Mucosa of descending colon (tissue), 3 donors: ENCODE data around the gene DUSP14. TPM values are rescaled to one million over a fixed set of nuclear protein-coding genes. Genes with fewer than 3 reads are reported as not detected.

Source experiments
- ATAC-seq: fragments of 200-7000 bp; cut with Tn5 transposase; one replicate; pipeline ENCODE4 v1.9.1; 2020; ENCODE audit warnings: mild to moderate bottlenecking, moderate library complexity
- DNase-seq, 3 donors: peaks; one replicate each; pipeline ENCODE4 v3.0.0-alpha.2; 2020
- H3K36me3 ChIP-seq: fragments of 200-600 bp; one replicate; pipeline ENCODE4 v1.8.0; 2021; ENCODE audit warnings: low read depth, mild to moderate bottlenecking
- H3K4me1 ChIP-seq: fragments of 200-600 bp; one replicate; pipeline ENCODE4 v1.8.0; 2021; ENCODE audit warnings: low read depth, mild to moderate bottlenecking
- H3K4me3 ChIP-seq: fragments of 200-600 bp; one replicate; pipeline ENCODE4 v1.8.0; 2021; ENCODE audit warnings: mild to moderate bottlenecking
- H3K9me3 ChIP-seq: fragments of 200-600 bp; one replicate; pipeline ENCODE4 v1.8.0; 2021; ENCODE audit warnings: mild to moderate bottlenecking
- CTCF ChIP-seq: fragments of 200-600 bp; IDR thresholded peaks from one replicate; pipeline ENCODE4 v1.8.0; 2022; ENCODE audit warnings: antibody characterized with exemption, mild to moderate bottlenecking
- intact Hi-C, 2 donors: fragments of 100-400 bp; cut with DNase I in 1 of 2; cut with micrococcal nuclease in 1 of 2; formaldehyde crosslinking; loops; one replicate each; pipeline versions ENCODE4 v1.11.0 to v1.11.1; 2022; cut with DNase I, micrococcal nuclease
- total RNA-seq, 3 donors: library from RNA; stranded (reverse); fragmentation: NEBNext Ultra II Directional in 2 of 3; extraction: Animal tissue kit (Norgen Biotek cat#: 25700) in 2 of 3; gene quantifications; one replicate each; pipeline versions ENCODE4 v1.2.1 to v1.2.4, GENCODE V29; 2021 to 2023
- donor health status: DM: no; HTN: no; CAD: no; lungs with moderate emphysema.
- donor health status: DM: no; HTN: no; CAD: no.
- donor health status: DM: no; HTN: yes; CAD: no.

The DUSP14 gene
- total RNA-seq, 3 donors from 2014 or later, result 0.81 to 8.2 (median 1.8) TPM

DNA sequence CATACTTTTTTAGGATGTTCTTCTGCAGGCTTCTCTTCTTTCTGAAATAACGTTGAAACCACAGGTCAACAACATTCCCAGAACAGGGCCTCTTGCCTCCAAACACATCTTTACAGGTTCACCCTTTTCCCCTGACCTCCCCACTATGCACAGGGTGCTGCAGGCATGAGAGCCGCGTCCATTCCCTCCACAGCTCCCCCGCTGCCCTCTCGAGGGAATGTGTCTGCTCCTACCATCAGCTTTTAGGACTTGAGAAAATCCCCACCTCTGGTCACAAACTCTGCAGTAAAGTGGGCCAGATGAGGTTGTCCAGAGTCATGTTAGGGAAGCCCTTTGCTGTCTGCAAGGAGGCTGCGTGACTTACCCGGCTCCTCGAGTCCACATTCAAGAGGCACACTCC is 30.5 kb downstream of the DUSP14 start:
- no peaks in the 10 kb centered on the region for H3K36me3 ChIP-seq

DNA sequence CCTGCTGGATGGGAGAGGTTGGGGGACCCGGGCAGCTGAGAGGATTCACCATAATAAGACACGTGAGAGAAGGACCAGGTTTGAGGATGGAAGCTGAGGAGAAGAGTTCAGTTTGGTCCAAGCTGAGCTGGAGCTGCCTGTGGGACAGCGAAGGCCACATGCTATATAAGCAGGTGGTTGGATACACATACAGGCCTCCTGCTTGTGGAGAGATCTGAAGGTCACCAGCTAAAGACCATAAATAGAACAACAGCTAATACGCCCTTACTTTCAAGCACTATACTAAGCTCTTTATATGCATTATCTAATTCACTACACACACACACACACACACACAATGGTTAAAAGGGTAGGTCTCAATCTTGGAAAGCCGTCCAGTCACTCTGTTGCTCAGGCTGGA is 32.1 kb downstream of the DUSP14 start:
- intact Hi-C loops, result no loop called here
- Histone ChIP-seq H3K9me3 (no peaks in the 10 kb centered on the region), H3K36me3 (no peaks in the 10 kb centered on the region)

More for the DNA sequence above, 30.5 kb downstream of the DUSP14 start:
- Histone ChIP-seq H3K4me3 (no peak overlapping the region), H3K9me3 (no peaks in the 10 kb centered on the region), H3K4me1 (no peaks in the 10 kb centered on the region)
- TF ChIP-seq CTCF, result no peak
- ATAC-seq, result no peak
- intact Hi-C loops, result no loop called here
- no peak for DNase-seq

GRCh38 chr17:37523715-37524219 is 34.1 kb downstream of the DUSP14 start:
- no peak for DNase-seq
- H3K36me3 ChIP-seq, result no peaks in the 10 kb centered on the region
- ATAC-seq, result no peak
- no peak overlapping the region for H3K4me3 ChIP-seq
- TF ChIP-seq CTCF, result no peak
- no peaks in the 10 kb centered on the region for H3K9me3 ChIP-seq
- H3K4me1 ChIP-seq, result no peaks in the 10 kb centered on the region
- intact Hi-C loops, result no loop called here

More for the DNA sequence above, 32.1 kb downstream of the DUSP14 start:
- TF ChIP-seq CTCF, result no peak
- ATAC-seq (no peak), DNase-seq (no peak)
- Histone ChIP-seq H3K4me3 (no peak overlapping the region), H3K4me1 (no peaks in the 10 kb centered on the region)

- H3K36me3 ChIP-seq, result no peaks in the 10 kb centered on the region
- TF ChIP-seq CTCF, result peak; percentile 17
- ATAC-seq (peak; percentile 80), DNase-seq (peak in 1 of 3 donors; percentile 32)
- H3K9me3 ChIP-seq, result no peaks in the 10 kb centered on the region
- intact Hi-C loops, result no loop called here
- H3K4me1 ChIP-seq, result no peaks in the 10 kb centered on the region
- H3K4me3 ChIP-seq, result no peak overlapping the region
These were observed 37.7 kb downstream of the DUSP14 start for GRCh38 chr17:37527249-37527851.

GRCh38 chr17:37530420-37530819 is 40.7 kb downstream of the DUSP14 start:
- no peaks in the 10 kb centered on the region for H3K9me3 ChIP-seq
- H3K4me3 ChIP-seq, result no peak overlapping the region
- no peaks in the 10 kb centered on the region for H3K36me3 ChIP-seq
- DNase-seq (no peak), ATAC-seq (no peak)
- no peak for TF ChIP-seq CTCF
- intact Hi-C loops, result no loop called here
- no peaks in the 10 kb centered on the region for H3K4me1 ChIP-seq
